22Rv1 (cell line): ENCODE measurements around the gene CKB.

Experiments used
- ZFX ChIP-seq: fragments of 450-650 bp; IDR thresholded peaks from 2 replicates; pipeline ENCODE4 v1.6.1; 2017; ENCODE audit warnings: antibody characterized with exemption, borderline replicate concordance
- TF ChIP-seq, protein P1 (sequence below): fragments of 450-650 bp; IDR thresholded peaks from 2 replicates; pipeline ENCODE4 v1.5.1; 2017; ENCODE audit warnings: mild to moderate bottlenecking

DNA sequence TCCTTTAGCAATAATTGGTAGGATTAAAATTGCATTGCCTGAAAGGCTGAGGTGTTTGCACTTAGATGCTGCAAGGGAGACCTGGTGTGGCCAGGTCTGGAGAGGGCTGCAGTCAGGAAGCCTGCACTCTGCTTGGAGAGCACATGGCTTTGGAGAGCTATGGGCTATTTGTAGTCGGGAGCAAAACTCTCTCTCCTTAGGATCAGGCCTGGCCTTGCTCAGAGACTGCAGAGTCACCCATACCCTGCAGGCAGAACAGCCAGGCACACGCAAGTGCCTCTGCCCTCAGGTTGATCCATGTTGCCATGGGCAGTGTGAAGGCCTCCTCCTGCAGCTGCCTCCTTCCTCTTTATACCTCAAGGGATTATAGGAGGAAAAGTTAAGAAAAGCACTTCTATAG lies 26.8 kb downstream of the CKB start:
- TF ChIP-seq, protein P1, sequence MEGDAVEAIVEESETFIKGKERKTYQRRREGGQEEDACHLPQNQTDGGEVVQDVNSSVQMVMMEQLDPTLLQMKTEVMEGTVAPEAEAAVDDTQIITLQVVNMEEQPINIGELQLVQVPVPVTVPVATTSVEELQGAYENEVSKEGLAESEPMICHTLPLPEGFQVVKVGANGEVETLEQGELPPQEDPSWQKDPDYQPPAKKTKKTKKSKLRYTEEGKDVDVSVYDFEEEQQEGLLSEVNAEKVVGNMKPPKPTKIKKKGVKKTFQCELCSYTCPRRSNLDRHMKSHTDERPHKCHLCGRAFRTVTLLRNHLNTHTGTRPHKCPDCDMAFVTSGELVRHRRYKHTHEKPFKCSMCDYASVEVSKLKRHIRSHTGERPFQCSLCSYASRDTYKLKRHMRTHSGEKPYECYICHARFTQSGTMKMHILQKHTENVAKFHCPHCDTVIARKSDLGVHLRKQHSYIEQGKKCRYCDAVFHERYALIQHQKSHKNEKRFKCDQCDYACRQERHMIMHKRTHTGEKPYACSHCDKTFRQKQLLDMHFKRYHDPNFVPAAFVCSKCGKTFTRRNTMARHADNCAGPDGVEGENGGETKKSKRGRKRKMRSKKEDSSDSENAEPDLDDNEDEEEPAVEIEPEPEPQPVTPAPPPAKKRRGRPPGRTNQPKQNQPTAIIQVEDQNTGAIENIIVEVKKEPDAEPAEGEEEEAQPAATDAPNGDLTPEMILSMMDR, result no peak
- TF ChIP-seq ZFX, result no peak
